GM18499 (cell line): ENCODE measurements around the gene PACRG.

Source experiments
- ATAC-seq: cut with Tn5 transposase; IDR thresholded peaks from one replicate; pipeline ENCODE4 v1.9.1; 2021; ENCODE audit warnings: moderate number of reproducible peaks; ENCODE audit not compliant: insufficient read depth, unreplicated experiment

The PACRG gene

GRCh38 chr6:163162007-163162873 lies 434.5 kb downstream of the PACRG start:
- no peak for ATAC-seq

- ATAC-seq: no peak
Observed at GRCh38 chr6:163162874-163163213, 435.1 kb downstream of the PACRG start.

GRCh38 chr6:163164175-163164900 lies 436.6 kb downstream of the PACRG start:
- ATAC-seq: no peak

GRCh38 chr6:163165155-163165910 lies 437.6 kb downstream of the PACRG start:
- ATAC-seq: no peak

GRCh38 chr6:163165922-163166321 lies 438.1 kb downstream of the PACRG start:
- ATAC-seq: no peak

- no peak for ATAC-seq
Observed at GRCh38 chr6:163166507-163166906, 438.7 kb downstream of the PACRG start.

- ATAC-seq: no peak
Observed at GRCh38 chr6:163169521-163169920, 441.7 kb downstream of the PACRG start.

GRCh38 chr6:163170294-163170883 lies 442.6 kb downstream of the PACRG start:
- ATAC-seq: peak; percentile 81

- no peak for ATAC-seq
Observed at GRCh38 chr6:163173741-163174140, 446.0 kb downstream of the PACRG start.

- ATAC-seq: no peak
Observed at GRCh38 chr6:163175301-163175700, 447.5 kb downstream of the PACRG start.

GRCh38 chr6:163176097-163176496 lies 448.3 kb downstream of the PACRG start:
- ATAC-seq: no peak

GRCh38 chr6:163177007-163177406 lies 449.2 kb downstream of the PACRG start:
- ATAC-seq: no peak

- no peak for ATAC-seq
Observed at GRCh38 chr6:163177892-163178420, 450.2 kb downstream of the PACRG start.

GRCh38 chr6:163179061-163179460 lies 451.3 kb downstream of the PACRG start:
- ATAC-seq: no peak

- ATAC-seq: no peak
Observed at GRCh38 chr6:163179721-163180120, 451.9 kb downstream of the PACRG start.

- ATAC-seq: no peak
Observed at GRCh38 chr6:163180874-163181541, 453.2 kb downstream of the PACRG start.

- no peak for ATAC-seq
Observed at GRCh38 chr6:163181666-163182180, 453.9 kb downstream of the PACRG start.

- ATAC-seq: no peak
Observed at GRCh38 chr6:163182696-163183095, 454.9 kb downstream of the PACRG start.

GRCh38 chr6:163183806-163184205 lies 456.0 kb downstream of the PACRG start:
- no peak for ATAC-seq

GRCh38 chr6:163185744-163186143 lies 458.0 kb downstream of the PACRG start:
- ATAC-seq: no peak
